ENCODE data around the gene NOC4L.

- TF ChIP-seq, protein P1, sequence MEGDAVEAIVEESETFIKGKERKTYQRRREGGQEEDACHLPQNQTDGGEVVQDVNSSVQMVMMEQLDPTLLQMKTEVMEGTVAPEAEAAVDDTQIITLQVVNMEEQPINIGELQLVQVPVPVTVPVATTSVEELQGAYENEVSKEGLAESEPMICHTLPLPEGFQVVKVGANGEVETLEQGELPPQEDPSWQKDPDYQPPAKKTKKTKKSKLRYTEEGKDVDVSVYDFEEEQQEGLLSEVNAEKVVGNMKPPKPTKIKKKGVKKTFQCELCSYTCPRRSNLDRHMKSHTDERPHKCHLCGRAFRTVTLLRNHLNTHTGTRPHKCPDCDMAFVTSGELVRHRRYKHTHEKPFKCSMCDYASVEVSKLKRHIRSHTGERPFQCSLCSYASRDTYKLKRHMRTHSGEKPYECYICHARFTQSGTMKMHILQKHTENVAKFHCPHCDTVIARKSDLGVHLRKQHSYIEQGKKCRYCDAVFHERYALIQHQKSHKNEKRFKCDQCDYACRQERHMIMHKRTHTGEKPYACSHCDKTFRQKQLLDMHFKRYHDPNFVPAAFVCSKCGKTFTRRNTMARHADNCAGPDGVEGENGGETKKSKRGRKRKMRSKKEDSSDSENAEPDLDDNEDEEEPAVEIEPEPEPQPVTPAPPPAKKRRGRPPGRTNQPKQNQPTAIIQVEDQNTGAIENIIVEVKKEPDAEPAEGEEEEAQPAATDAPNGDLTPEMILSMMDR (IDR thresholded peaks at IDR 0.05) = no peak
- TF ChIP-seq POLR2AphosphoS5 (IDR thresholded peaks at IDR 0.05) (no peak), EP300 (IDR thresholded peaks at IDR 0.05) (no peak)
Measured at GRCh38 chr12:132117558-132117875, 26.7 kb upstream of the NOC4L start.
